Vagina (tissue), 2 donors: Measurements from ENCODE around the gene MAP1LC3B2. TPM values are rescaled to one million over a fixed set of nuclear protein-coding genes. Genes with fewer than 3 reads are reported as not detected.

ENCODE experiments used
- DNase-seq, 2 donors: peaks; one replicate each; pipeline ENCODE4 v3.0.0-alpha.2; 2017; ENCODE audit errors: extremely low spot score in 2 of 2
- H3K27ac ChIP-seq: fragments of 200-600 bp; sonication (generic); one replicate; pipeline ENCODE4 v1.5.1; 2019
- H3K27me3 ChIP-seq: fragments of 200-600 bp; sonication (generic); one replicate; pipeline ENCODE4 v1.5.1; 2019
- H3K36me3 ChIP-seq, 2 donors: fragments of 200-600 bp; sonication (generic); one replicate each; pipeline ENCODE4 v1.5.1; 2017 to 2019
- H3K4me1 ChIP-seq: fragments of 200-600 bp; sonication (generic); one replicate; pipeline ENCODE4 v1.5.1; 2019
- H3K4me3 ChIP-seq, 2 donors: fragments of 200-600 bp; sonication (generic); 1 replicate in 1 of 2; 2 replicates in 1 of 2; pipeline ENCODE4 v1.5.1; 2016 to 2019
- H3K9me3 ChIP-seq: fragments of 200-600 bp; sonication (generic); one replicate; pipeline ENCODE4 v1.5.1; 2019
- CTCF ChIP-seq, 3 experiments: fragments of 450-650 bp in 2 of 3; fragments of 200-600 bp in 1 of 3; sonication (generic) in 1 of 3; IDR thresholded peaks; one replicate each; pipeline ENCODE4 v1.5.1; 2017 to 2019; ENCODE audit warnings: antibody characterized with exemption in 3 of 3, mild to moderate bottlenecking in 2 of 3, moderate library complexity in 2 of 3
- POLR2A ChIP-seq, 2 donors: fragments of 450-650 bp; IDR thresholded peaks; one replicate each; pipeline ENCODE4 v1.6.1; 2017; ENCODE audit warnings: antibody characterized with exemption in 2 of 2, mild to moderate bottlenecking in 2 of 2, moderate library complexity in 2 of 2
- POLR2AphosphoS5 ChIP-seq, 2 donors: sonication (generic); formaldehyde crosslinking; IDR thresholded peaks; one replicate each; pipeline ENCODE4 v1.9.0; 2017; ENCODE audit warnings: antibody characterized with exemption in 2 of 2, mild to moderate bottlenecking in 2 of 2, low read depth in 1 of 2; ENCODE audit not compliant: insufficient read depth in 1 of 2
- intact Hi-C: fragments of 100-400 bp; cut with DNase I; formaldehyde crosslinking; loops from one replicate; pipeline ENCODE4 v1.15.1; 2023
- total RNA-seq: library from RNA; depleted of rRNA; stranded (reverse); fragments of >200 nt; gene quantifications from one replicate; pipeline ENCODE4 v1.2.3, GENCODE V29; 2016

The MAP1LC3B2 gene
- total RNA-seq, 1 donor from 2014 or later: not detected

- H3K27ac ChIP-seq: no peak overlapping the region
- H3K4me1 ChIP-seq: peaks cover 8% of the 10 kb centered on the region
- no peaks in the 10 kb centered on the region for H3K9me3 ChIP-seq
- intact Hi-C loops: loop anchor here (10.0 kb wide), 1 partner anchor 225 kb away; no protein-coding TSS in a partner anchor
- H3K4me3 ChIP-seq: no peak overlapping the region
- no peak for DNase-seq
- H3K36me3 ChIP-seq: no peaks in the 10 kb centered on the region
- H3K27me3 ChIP-seq: no peaks in the 10 kb centered on the region
- TF ChIP-seq POLR2AphosphoS5 (IDR thresholded peaks at IDR 0.05; ENCODE audit: insufficient read depth in 1 of 2, low read depth in 1 of 2) (no peak), CTCF (IDR thresholded peaks at IDR 0.05) (no peak), POLR2A (IDR thresholded peaks at IDR 0.05) (no peak)
Measured at GRCh38 chr12:116520225-116520760, 38.9 kb upstream of the MAP1LC3B2 start.

GRCh38 chr12:116520801-116521471, 38.2 kb upstream of the MAP1LC3B2 start:
- no peak overlapping the region for H3K27ac ChIP-seq
- no peaks in the 10 kb centered on the region for H3K27me3 ChIP-seq
- DNase-seq: no peak
- intact Hi-C loops: loop anchor here (10.0 kb wide), 1 partner anchor 226 kb away; no protein-coding TSS in a partner anchor
- no peaks in the 10 kb centered on the region for H3K9me3 ChIP-seq
- TF ChIP-seq POLR2AphosphoS5 (IDR thresholded peaks at IDR 0.05; ENCODE audit: insufficient read depth in 1 of 2, low read depth in 1 of 2): peak in 1 of 2 donors; percentile 13
- no peak for TF ChIP-seq CTCF (IDR thresholded peaks at IDR 0.05)
- H3K36me3 ChIP-seq: no peaks in the 10 kb centered on the region
- no peak overlapping the region for H3K4me3 ChIP-seq
- peaks cover 14% of the 10 kb centered on the region for H3K4me1 ChIP-seq

- intact Hi-C loops: loop anchor here (10.0 kb wide), 1 partner anchor 230 kb away; no protein-coding TSS in a partner anchor
Measured at GRCh38 chr12:116524311-116524710, 34.9 kb upstream of the MAP1LC3B2 start.

GRCh38 chr12:116524964-116525379, 34.2 kb upstream of the MAP1LC3B2 start:
- TF ChIP-seq CTCF (IDR thresholded peaks at IDR 0.05) (no peak), POLR2AphosphoS5 (IDR thresholded peaks at IDR 0.05; ENCODE audit: insufficient read depth in 1 of 2, low read depth in 1 of 2) (no peak), POLR2A (IDR thresholded peaks at IDR 0.05) (no peak)
- intact Hi-C loops: loop anchor here (10.0 kb wide), 1 partner anchor 230 kb away; no protein-coding TSS in a partner anchor
- Histone ChIP-seq H3K4me1 (peaks cover 54% of the 10 kb centered on the region), H3K27me3 (no peaks in the 10 kb centered on the region), H3K36me3 (no peaks in the 10 kb centered on the region), H3K9me3 (no peaks in the 10 kb centered on the region), H3K27ac (peak overlapping the region; percentile 71), H3K4me3 (peak overlapping the region in 1 of 2 donors; percentile 21)
- DNase-seq: no peak

More at GRCh38 chr12:116524311-116524710, 34.9 kb upstream of the MAP1LC3B2 start:
- peaks cover 48% of the 10 kb centered on the region for H3K4me1 ChIP-seq
- no peak overlapping the region for H3K27ac ChIP-seq
- H3K4me3 ChIP-seq: no peak overlapping the region
- H3K9me3 ChIP-seq: no peaks in the 10 kb centered on the region
- DNase-seq: no peak
- H3K36me3 ChIP-seq: no peaks in the 10 kb centered on the region
- no peaks in the 10 kb centered on the region for H3K27me3 ChIP-seq
- no peak for TF ChIP-seq CTCF (IDR thresholded peaks at IDR 0.05)
- no peak for TF ChIP-seq POLR2A (IDR thresholded peaks at IDR 0.05)
- TF ChIP-seq POLR2AphosphoS5 (IDR thresholded peaks at IDR 0.05; ENCODE audit: insufficient read depth in 1 of 2, low read depth in 1 of 2): no peak
